ENCODE data around the gene NOS3. TPM values are rescaled to one million over a fixed set of nuclear protein-coding genes. Genes with fewer than 3 reads are reported as not detected.

NOS3 gene
- polyA plus RNA-seq, 3 donors, result 0.26 to 0.72 (median 0.39) TPM

- TF ChIP-seq CTCF (IDR thresholded peaks at IDR 0.05), result no peak
- H3K4me3 ChIP-seq (replicated peaks in 1 of 3; ENCODE audit: low read depth in 2 of 3, low read length in 3 of 3), result peak overlapping the region; percentile 66 to 97 (median 94)
- no peaks in the 10 kb centered on the region for H3K9me3 Mint-ChIP-seq
- H3K27ac ChIP-seq (ENCODE audit: low read depth in 1 of 2, low read length in 2 of 2), result peak overlapping the region in 1 of 2 donors; percentile 12
- H3K4me2 ChIP-seq (replicated peaks; ENCODE audit: extremely low read depth, low read length, poor library complexity, severe bottlenecking), result peak overlapping the region; percentile 98
- intact Hi-C loops (cut with micrococcal nuclease), result no loop called here
- H3K9me3 ChIP-seq (replicated peaks in 1 of 2; ENCODE audit: control insufficient read depth in 1 of 2, insufficient read depth in 1 of 2, low read length in 2 of 2), result no peaks in the 10 kb centered on the region
- peaks cover 38% of the 10 kb centered on the region for H3K79me2 ChIP-seq (ENCODE audit: insufficient read depth, low read length)
- H3K36me3 Mint-ChIP-seq, result peaks cover 21 to 33% of the 10 kb centered on the region in 2 donors
- H2AFZ ChIP-seq (ENCODE audit: insufficient read depth, low read depth, low read length, poor library complexity, severe bottlenecking), result peak overlapping the region; percentile 87
- H3K4me1 ChIP-seq (ENCODE audit: control insufficient read depth in 1 of 2, insufficient read depth in 2 of 2, low read length in 2 of 2), result peaks cover 35 to 43% of the 10 kb centered on the region in 2 donors
- no peak for DNase-seq
- 4% methylated on average over 5 of the region's 21 CpGs for WGBS (ENCODE audit: insufficient coverage)
- H3K4me1 Mint-ChIP-seq, result peaks cover 36% of the 10 kb centered on the region
- peaks cover 0 to 1% (median 0%) of the 10 kb centered on the region in 3 donors for H3K27me3 Mint-ChIP-seq (ENCODE audit: low read depth in 3 of 3)
- H3K36me3 ChIP-seq (replicated peaks in 1 of 2; ENCODE audit: control insufficient read depth in 1 of 2, insufficient read depth in 2 of 2, low read length in 2 of 2), result peaks cover 24 to 37% of the 10 kb centered on the region in 2 donors
- peak overlapping the region; percentile 84 to 98 for H3K4me3 Mint-ChIP-seq
- H3K9ac ChIP-seq (ENCODE audit: insufficient read depth, low read length, poor library complexity, severe bottlenecking), result peak overlapping the region; percentile 72
- peak overlapping the region in 3 of 7 donors; percentile 16 to 86 (median 42) for H3K27ac Mint-ChIP-seq
- H3K27me3 ChIP-seq (ENCODE audit: control insufficient read depth in 2 of 2, insufficient read depth in 2 of 2, low read length in 2 of 2), result no peaks in the 10 kb centered on the region
- H4K20me1 ChIP-seq (ENCODE audit: insufficient read depth, low read length), result peaks cover 60% of the 10 kb centered on the region
These were observed 69.8 kb downstream of the NOS3 start for GRCh38 chr7:151060416-151061212.

GRCh38 chr7:151061213-151062110 is 70.6 kb downstream of the NOS3 start:
- peaks cover 32 to 45% of the 10 kb centered on the region in 2 donors for H3K36me3 ChIP-seq (replicated peaks in 1 of 2; ENCODE audit: control insufficient read depth in 1 of 2, insufficient read depth in 2 of 2, low read length in 2 of 2)
- Mint-ChIP-seq H3K4me3 (peak overlapping the region in 1 of 2 donors; percentile 27), H3K27me3 (ENCODE audit: low read depth in 3 of 3) (peaks cover 0 to 1% (median 0%) of the 10 kb centered on the region in 3 donors), H3K36me3 (peaks cover 22 to 38% of the 10 kb centered on the region in 2 donors), H3K4me1 (peaks cover 35% of the 10 kb centered on the region), H3K27ac (peak overlapping the region in 3 of 7 donors; percentile 61 to 78 (median 72)), H3K9me3 (no peaks in the 10 kb centered on the region)
- TF ChIP-seq CTCF (IDR thresholded peaks at IDR 0.05), result no peak
- intact Hi-C loops (cut with micrococcal nuclease), result no loop called here
- no peaks in the 10 kb centered on the region for H3K27me3 ChIP-seq (ENCODE audit: control insufficient read depth in 2 of 2, insufficient read depth in 2 of 2, low read length in 2 of 2)
- DNase-seq, result no peak
- peaks cover 38% of the 10 kb centered on the region for H3K79me2 ChIP-seq (ENCODE audit: insufficient read depth, low read length)
- H4K20me1 ChIP-seq (ENCODE audit: insufficient read depth, low read length), result peaks cover 68% of the 10 kb centered on the region
- no peaks in the 10 kb centered on the region for H3K9me3 ChIP-seq (replicated peaks in 1 of 2; ENCODE audit: control insufficient read depth in 1 of 2, insufficient read depth in 1 of 2, low read length in 2 of 2)
- H3K4me2 ChIP-seq (replicated peaks; ENCODE audit: extremely low read depth, low read length, poor library complexity, severe bottlenecking), result no peak overlapping the region
- H3K27ac ChIP-seq (ENCODE audit: low read depth in 1 of 2, low read length in 2 of 2), result no peak overlapping the region
- no peak overlapping the region for H3K9ac ChIP-seq (ENCODE audit: insufficient read depth, low read length, poor library complexity, severe bottlenecking)
- 91% methylated on average over 32 of the region's 33 CpGs for WGBS (ENCODE audit: insufficient coverage)
- H3K4me1 ChIP-seq (ENCODE audit: control insufficient read depth in 1 of 2, insufficient read depth in 2 of 2, low read length in 2 of 2), result peaks cover 35 to 42% of the 10 kb centered on the region in 2 donors
- H3K4me3 ChIP-seq (replicated peaks in 1 of 3; ENCODE audit: low read depth in 2 of 3, low read length in 3 of 3), result no peak overlapping the region
- no peak overlapping the region for H2AFZ ChIP-seq (ENCODE audit: insufficient read depth, low read depth, low read length, poor library complexity, severe bottlenecking)

Measured in CD14-positive monocyte (primary cell).